ENCODE results near the gene AP1G2.

Gene AP1G2

GRCh38 chr14:23536494-23536893 is 31.1 kb downstream of the AP1G2 start:
- no peak for DNase-seq

- no peak for DNase-seq
Measured at GRCh38 chr14:23535943-23536342, 31.6 kb downstream of the AP1G2 start.

GRCh38 chr14:23533652-23534435 is 33.7 kb downstream of the AP1G2 start:
- DNase-seq = no peak

DNA sequence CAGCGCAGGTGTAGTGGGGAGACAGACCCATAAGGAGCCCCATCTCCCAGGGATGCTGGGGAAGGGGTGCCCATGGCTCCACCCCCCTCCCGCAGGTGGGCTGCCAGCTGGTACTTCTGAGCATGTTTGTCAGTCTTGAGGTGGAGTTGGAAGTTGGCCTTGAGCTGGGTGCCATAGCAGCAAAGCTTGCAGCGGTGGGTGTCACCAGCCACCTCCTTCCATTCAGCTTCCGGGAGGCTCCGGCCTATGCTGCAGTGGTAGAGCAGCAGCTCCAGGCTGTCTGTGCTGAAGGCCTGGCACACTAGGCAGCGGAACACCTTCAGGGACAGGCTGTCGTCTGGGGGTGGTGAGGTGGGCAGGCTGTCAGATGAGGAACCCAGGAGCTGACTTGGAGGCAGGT is 34.9 kb downstream of the AP1G2 start:
- DNase-seq = no peak

- no peak for DNase-seq
Measured at GRCh38 chr14:23531391-23531790, 36.2 kb downstream of the AP1G2 start.

GRCh38 chr14:23530375-23531055 is 37.1 kb downstream of the AP1G2 start:
- no peak for DNase-seq

- no peak for DNase-seq
Measured at GRCh38 chr14:23529016-23529415, 38.6 kb downstream of the AP1G2 start.

- DNase-seq = no peak
Measured at GRCh38 chr14:23528555-23528954, 39.0 kb downstream of the AP1G2 start.

DNA sequence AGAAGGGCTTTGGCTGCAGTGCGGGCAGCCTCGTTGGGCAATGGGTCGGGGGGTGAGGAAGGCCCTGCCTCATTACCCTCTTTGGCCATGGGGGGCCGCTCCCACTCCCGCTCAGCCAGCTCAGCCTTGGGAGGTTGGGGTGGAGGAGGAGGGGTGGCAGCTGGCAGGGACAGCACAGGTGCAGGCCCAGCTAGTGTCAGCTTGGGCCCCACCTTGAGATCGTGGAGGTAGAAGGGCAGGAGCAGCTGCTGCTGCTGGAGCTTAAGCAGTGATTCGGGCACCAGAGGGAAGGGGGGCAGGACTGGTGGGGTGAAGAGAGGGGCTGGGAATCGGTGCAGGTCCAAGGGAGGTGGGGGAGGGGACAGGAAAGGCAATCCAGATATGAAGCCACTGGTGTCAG is 42.0 kb downstream of the AP1G2 start:
- no peak for DNase-seq

- no peak for DNase-seq
Measured at GRCh38 chr14:23524954-23525353, 42.6 kb downstream of the AP1G2 start.

- DNase-seq = no peak
Measured at GRCh38 chr14:23523229-23524016, 44.2 kb downstream of the AP1G2 start.

DNA sequence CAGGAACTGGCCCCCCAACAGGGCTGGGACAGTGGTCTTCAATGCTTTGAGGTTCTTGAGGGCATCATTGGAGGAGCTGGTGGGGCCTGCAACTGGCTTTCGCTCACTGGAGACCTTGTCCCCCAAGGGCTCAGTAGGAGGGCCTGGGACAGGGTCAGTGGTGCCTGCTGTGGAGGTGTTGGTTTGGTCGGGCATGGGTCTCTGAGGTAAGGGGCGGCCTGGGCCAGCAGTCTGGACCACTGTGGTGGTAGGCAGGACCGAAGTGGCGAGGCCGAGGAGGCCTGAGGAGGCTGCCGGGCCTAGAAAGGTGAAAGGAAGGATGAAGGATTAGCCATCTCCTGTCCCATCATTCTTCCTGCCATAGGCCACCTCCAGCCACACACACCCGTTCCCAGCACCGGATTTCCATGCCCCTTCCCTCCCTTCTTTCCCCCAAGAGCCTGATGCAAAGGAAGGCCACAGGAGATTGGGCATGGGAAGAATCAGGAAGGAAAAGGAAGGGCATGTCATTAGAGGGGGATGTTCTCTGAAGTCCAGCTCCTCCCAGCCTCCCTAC is 44.9 kb downstream of the AP1G2 start:
- DNase-seq = no peak

GRCh38 chr14:23521785-23522640 is 45.6 kb downstream of the AP1G2 start:
- no peak for DNase-seq

- DNase-seq = no peak
Measured at GRCh38 chr14:23520899-23521533, 46.6 kb downstream of the AP1G2 start.

DNA sequence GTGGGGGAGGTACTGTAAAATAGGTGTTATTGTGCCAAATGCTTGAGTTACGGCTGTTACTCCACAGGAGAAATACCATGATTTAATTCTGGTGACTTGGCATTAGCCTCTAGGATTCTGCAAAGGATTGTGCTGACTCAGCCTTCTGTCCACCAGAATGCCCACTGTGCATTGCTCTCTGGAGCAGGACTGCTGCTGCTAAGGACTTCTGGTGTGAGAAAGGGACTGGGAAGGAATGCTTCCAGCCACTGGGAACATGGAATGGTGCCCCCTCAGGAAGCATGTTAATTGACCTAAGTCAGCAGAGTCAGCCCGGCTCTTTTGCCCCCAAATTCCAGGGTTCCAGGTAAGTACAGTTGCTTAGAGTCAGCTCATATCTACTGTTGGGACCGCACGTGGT is 48.9 kb downstream of the AP1G2 start:
- no peak for DNase-seq

GRCh38 chr14:23517650-23518326 is 49.8 kb downstream of the AP1G2 start:
- no peak for DNase-seq

- no peak for DNase-seq
Measured at GRCh38 chr14:23514644-23514957, 53.0 kb downstream of the AP1G2 start.

- no peak for DNase-seq
Measured at GRCh38 chr14:23513818-23514643, 53.6 kb downstream of the AP1G2 start.

DNA sequence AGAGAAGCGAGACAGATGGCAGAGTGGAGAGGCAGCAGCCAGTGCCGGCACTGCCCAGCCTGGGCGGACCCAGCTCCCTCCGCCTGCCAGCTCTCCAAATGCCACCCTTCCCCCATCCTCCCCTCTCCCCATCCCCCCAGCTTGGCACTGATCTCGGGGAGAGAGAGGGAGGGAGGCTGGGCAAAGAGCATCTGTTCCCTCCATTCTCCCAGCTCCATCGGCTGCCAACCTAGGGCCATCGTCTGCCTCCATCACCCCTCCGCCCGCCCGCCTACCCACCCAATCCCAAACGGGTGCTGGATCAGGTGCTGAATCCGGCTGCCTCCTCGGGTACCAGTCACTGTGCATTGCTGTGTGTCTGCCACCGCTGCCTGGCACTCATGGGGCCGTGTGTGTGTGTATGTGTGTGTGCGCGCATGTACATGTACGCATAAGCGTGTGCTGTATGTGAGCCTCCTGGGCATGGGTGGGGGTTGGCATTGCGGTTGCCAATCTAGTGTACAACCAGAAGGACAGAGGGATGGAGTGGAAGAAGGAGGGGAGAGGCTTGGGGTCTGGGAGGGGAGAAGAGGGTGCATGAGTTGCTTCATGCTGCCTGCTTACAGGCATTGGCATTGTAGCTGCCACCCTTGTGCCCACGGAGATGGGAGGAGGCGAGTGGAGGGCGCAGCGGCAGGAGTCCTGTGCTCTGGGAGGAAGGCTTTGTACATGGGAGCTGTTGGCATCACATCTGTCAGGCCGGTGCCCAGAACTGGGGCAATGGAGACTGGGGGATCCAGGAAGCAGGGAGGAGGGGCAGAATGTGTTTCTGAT is 54.4 kb downstream of the AP1G2 start:
- no peak for DNase-seq

- no peak for DNase-seq
Measured at GRCh38 chr14:23512156-23512555, 55.4 kb downstream of the AP1G2 start.

All from CD4-positive, alpha-beta T cell treated with Interferon gamma for 1 hour (primary cell).